Activated T-cell treated with anti-CD3 and anti-CD28 coated beads for 1 hour (primary cell): Measurements from ENCODE around the gene C17orf113.

Experiments used
- DNase-seq: peaks from one replicate; pipeline ENCODE4 v3.0.0-alpha.2; 2020; ENCODE audit warnings: low read depth

C17orf113 gene

GRCh38 chr17:42050393-42051012 is at the start of gene C17orf113:
C17orf113 (minus strand) TSS chr17:42050601; CDS start chr17:42043376, 7,225 bp downstream.
- DNase-seq, result peak; percentile 46

DNA sequence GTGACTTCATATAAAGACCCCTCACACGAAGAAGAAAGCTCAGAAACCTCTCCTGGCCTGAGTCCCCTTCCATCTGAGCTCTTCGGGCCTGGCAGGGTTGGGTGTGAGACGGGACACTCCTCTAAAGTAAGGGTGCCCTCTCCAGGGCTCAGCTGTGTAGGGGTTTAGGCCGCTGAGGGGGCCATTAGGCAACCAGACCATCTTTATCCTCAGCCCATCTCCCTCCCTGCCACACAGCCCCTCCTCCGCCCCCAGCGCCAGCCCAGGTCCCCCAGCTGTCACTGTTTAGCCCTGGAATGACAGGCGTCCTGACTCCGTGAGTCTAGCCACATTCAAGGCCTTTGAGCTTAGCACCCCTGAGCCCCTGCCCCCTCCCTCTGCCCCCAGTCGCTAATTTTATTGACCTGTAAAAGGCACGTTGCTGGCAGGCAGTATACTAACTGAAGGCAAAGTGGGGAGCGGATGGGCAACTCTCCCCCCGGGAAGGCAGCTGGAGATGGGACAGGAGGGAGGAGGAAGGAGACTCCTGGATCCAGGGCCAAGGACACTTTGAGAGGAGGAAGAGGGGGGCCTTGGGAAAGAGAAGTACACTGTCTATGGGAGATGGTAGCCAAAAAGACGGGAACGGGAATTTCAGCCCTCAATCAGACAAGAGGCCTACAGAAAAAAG is 48.5 kb upstream of the C17orf113 start:
- DNase-seq, result no peak

- DNase-seq, result peak; percentile 42
Observed at GRCh38 chr17:42097691-42098631, 47.6 kb upstream of the C17orf113 start, which contains the start of gene ZNF385C. ZNF385C (minus strand) TSS chr17:42098473; CDS start chr17:42063056, 35,417 bp downstream.

GRCh38 chr17:42096360-42097111 is 46.1 kb upstream of the C17orf113 start:
- no peak for DNase-seq

DNA sequence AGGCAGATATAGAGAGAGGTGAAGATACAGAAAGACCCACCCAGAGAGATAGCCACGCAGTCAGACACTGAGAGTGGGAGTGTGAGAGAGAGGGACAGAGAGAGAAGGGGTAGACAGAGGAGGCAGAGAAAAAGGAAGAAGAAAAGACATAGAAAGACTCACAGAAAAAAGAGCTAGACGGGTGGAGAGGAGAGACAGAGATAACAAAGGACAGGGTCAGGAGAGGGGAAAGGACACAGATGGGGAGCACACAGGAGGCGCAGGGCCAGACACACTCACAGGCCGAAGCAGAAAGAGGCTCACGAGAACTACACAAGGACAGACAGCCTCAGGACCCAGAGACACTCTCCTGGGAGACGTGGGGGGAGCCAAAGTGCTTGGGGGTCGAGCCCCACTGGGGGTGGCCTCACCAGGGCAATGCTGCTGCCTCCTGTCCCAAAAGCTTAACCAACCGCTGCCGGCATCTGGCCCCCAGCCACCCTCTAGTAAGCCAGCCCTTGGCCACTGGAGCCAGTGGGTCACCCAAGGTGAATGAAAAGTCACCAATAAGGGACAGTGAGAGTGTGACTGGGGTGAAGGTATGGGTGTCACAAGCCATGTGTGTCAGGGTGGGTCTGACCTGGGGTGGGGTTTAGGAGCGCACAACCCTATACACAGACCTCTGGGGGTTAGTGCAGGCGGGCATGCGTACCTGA is 44.1 kb upstream of the C17orf113 start:
- DNase-seq, result no peak

DNA sequence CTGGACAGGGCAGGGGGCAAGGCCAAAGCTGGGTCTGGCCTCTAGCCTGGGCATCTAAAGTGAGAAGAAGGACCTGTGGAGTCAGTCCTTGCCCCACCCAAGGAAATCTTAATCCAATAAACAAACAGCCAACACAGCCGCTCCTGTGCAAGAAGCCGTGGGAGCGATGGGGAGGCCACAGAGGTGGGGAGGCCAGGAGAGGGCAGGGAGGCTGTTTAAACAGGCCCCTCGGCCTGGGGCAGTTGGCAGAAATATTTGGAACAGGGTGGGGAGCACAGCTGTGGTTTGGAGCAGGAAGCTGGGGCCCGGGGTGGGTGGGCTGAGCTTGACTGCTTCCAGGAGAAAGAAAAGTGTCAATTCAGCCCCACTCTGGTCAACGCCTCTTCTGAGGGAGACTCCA is 42.5 kb upstream of the C17orf113 start:
- no peak for DNase-seq

DNA sequence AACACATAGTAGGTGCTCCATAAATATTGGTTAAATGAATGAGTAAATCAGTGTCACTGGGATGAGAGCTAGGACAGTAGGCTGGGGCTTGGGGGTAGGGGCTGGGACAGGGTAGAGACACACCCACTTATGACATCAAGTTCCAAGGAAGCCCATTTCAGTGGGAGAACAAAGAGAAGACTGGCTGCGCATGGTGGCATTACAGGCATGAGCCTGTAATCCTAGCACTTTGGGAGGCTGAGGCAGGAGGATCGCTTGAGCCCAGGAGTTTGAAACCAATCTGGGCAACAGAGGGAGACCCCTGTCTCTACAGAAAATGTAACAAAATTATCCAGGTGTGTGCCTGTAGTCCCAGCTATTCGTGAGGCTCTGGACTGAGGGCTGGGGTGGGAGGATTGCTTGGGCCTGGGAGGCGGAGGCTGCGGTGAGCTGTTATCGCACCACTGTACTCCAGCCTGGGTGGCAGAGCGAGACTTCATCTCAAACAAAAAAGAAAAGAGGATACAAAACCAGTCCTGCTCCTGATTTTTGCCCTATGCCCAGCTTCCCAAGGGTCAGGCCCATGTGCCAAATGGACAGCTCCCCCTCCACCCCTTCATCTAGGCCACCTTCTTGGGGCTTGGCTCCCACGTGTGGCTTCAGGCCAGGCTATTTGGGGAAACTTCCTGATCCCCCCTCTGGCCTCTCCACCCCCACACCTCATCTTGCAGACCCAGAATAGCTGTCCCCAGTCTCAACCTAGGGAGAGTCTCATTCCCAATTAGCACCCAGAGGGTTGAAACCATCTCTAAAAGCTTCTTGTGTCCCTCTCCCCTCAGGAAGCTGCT is 40.8 kb upstream of the C17orf113 start:
- DNase-seq, result no peak

- DNase-seq, result no peak
Observed at GRCh38 chr17:42088736-42089135, 38.3 kb upstream of the C17orf113 start.

DNA sequence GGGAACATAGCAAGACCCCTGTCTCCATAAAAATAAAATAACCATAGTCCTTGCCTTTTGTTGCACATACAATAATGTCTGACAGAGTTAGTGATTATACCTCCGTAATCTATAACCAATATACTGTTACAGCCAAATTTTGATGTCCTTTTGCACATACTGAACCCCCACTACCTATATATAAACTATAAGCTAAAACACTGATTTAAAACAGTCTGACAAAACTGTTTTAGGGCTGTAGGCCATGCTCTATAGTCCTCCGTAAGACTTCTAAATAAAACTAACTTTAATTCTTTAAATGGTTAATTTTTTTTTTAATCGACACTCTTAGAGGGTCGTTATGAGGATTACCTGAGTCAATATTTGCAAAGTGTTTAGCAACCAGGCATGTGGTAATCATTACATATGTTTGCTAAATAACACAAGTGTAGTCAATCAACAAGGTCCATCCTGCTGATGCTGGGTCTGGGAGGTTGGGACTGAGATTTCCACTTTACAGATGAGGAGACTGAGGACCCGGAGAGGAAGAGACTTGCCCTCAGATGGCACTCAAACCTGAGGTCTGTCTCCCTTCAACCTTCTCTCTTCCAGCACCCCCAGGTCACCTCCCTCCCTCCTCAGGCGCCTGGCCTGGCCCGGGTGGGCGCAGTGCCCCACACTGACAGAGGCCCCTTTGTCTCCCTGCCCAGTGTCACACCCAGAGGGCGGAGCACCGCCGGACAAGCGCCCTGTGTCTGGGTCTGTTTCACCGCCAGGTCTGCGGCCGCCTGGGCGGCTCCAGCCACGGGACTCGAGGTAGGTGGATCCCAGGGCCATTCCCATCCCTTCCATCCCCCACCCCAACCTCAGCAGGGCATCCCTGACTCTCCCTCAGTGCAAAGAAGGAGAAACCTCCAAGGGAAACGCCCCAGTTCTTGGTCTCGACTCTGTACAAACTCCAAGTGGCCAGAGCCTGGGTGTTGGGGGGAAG is 37.6 kb upstream of the C17orf113 start:
- no peak for DNase-seq

GRCh38 chr17:42087042-42087701 is 36.8 kb upstream of the C17orf113 start:
- DNase-seq, result no peak

DNA sequence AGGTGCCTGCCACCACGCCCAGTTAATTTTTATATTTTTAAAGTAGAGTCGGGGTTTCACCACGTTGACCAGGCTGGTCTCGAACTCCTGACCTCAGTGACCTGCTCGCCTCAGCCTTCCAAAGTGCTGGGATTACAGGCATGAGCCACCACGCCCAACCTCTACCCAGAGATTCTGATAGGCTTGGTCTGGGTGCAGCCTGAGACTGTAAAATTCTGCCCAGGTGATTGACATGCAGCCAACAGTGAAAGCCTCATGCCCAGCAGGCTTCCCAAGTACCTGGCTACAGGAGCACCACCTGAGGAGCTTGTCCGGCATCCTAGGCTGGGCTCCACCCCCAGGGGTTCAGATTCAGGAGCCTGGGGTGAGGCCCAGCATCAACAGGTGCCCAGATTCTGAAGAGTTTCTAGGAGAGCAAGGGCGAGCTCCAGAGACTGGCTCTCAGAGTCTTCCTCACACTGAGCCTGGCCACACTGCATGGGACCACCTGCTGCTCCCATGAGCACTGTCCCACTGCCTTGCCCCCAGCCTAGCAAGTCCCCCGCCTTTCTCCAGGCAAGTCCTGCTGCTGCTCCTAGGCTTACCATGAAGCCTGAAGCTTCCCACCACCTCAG is 31.2 kb upstream of the C17orf113 start:
- no peak for DNase-seq

DNA sequence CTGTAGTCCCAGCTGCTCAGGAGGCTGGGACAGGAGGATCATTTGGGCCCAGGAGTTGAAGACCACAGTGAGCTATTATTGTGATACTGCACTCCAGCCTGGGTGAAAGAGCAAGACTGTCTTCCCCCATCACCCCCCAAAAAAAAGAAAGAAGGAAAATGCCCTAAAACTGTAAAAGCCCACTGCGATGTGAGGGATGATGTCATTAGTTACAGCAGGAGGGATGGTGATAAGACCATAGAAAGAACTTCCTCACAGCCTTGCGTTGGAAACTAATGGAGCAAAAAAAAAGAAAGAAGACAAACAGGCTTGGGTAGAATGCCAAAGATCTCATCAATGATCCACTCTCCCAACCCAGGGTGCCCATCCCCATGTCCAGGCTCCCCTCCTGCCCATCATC is 29.1 kb upstream of the C17orf113 start:
- no peak for DNase-seq

- no peak for DNase-seq
Observed at GRCh38 chr17:42078396-42079043, 28.1 kb upstream of the C17orf113 start.

DNA sequence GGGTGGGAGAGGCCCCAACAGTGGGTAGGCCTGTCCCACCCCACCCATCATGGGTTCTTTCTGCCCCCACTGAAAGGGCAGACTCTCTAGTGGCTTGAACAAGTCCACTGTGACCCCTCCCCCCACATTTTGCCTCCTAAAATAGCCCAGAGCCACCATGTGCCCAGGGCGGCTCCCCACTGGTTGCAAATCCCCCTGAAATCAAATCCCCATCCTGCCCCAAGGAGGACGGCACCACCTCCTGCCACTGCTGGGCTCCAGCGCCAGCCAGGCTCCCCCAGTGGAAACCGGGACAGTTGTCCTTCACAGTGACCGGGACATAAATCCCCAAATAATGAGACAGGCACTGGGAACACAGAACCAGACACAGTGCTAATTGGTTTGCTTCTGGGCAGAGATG is 27.4 kb upstream of the C17orf113 start:
- DNase-seq, result no peak

- no peak for DNase-seq
Observed at GRCh38 chr17:42076797-42077559, 26.6 kb upstream of the C17orf113 start.

DNA sequence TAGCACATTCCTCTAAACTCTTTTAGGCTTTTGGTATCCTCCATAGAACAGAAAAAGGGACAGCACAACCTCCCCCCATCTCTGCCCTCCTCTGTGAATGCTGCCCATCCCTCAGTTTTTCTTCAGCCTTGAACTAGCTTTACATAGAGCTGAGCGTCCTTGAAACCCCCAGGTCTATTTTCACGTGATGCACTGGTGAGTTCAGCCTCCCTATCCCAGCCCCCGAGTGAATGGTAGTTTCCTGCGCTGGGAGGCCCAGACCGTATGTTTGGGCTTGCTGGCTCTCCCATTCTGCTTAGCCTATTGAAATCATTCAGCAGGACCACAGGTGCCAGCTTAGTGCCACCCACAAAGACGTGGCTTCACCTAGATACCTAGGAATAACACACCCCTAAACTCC is 25.4 kb upstream of the C17orf113 start:
- no peak for DNase-seq
